SKM-1 (cell line): Measurements from ENCODE around the gene PITRM1.
"Not testable (repeated sequence)": the region's sequence is repeated elsewhere in the genome, so short reads cannot be mapped to it uniquely, and the experiment has no call there.

ENCODE experiments used
- DNase-seq: peaks from one replicate; lab custom pipeline; 2025; ENCODE audit not compliant: unreplicated experiment; lab: John Stamatoyannopoulos, UW

The PITRM1 gene

GRCh38 chr10:3123571-3124411, 48.8 kb downstream of the PITRM1 start:
- no peak for DNase-seq

- DNase-seq: no peak
Measured at GRCh38 chr10:3122486-3123205, 49.9 kb downstream of the PITRM1 start.

- DNase-seq: no peak
Measured at GRCh38 chr10:3122034-3122433, 50.5 kb downstream of the PITRM1 start.

DNA sequence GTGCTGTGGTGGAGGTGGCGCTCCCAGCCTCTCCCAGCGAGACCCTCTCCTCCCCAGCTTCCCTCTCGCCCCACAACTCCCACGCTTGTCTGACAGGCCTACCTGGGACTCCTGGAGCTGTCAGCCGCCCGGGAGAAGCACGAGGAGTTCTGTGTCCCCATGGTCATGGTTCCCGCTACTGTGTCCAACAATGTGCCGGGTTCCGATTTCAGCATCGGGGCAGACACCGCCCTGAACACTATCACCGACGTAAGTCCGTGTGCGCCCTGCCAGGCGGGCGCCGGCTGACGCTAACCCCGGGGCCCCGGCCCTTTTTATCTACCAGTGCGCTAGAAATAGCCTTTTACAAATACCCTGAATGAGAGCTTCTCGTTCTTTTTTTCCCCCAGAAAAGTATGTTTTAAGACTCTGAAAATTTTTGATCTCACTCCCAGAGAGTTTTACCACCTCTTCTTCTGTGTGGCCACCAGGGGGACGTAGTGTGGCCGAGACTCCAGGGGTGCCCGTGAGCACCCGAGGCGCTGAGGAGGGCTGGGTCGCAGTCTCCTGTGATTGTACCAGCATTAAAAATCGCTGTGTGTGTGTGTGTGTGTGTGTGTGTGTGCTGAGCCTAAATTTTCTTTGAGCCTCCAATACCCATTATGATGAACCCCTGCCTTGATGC, 52.7 kb downstream of the PITRM1 start:
- DNase-seq: peak; percentile 0

DNA sequence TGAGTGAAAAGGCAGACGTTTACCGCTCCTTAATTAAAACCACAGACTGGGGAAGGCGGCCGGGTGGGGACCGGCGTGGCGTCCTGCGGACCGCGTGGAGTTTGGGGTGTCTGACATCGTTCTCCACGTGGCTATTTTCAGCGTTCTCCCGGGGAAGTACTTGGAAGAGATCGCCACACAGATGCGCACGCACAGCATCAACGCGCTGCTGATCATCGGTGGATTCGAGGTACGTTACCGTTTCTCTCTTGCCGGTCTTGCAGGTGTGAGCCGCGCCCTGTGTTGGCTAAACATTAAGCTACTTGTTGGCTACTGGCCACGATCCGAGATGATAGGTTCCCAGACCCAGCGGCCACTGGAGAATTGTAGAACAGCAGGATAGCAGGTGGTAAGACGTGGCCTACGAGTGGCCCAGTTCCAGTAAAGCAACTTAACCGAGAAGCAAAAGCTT, 53.9 kb downstream of the PITRM1 start:
- DNase-seq: no peak

DNA sequence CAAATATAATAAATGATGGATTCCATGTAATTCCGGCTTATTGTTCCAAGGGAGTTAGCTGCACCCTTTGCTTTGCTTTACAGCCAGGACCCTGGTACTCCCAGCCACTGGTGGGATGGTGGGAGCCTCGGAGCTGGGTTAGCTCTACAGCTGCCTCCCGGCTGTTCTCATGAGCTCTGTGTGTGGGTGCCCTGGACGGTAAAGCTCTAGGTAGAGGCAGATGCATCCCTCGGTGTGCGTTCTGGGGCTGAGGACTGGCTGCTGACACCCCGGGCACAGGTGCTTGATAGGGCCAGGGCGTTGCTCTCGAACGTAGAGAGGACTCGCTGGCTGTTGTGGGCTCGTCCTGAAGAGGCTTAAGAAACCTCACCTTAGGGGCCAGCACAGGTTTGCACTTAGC, 55.1 kb downstream of the PITRM1 start:
- DNase-seq: no peak

DNA sequence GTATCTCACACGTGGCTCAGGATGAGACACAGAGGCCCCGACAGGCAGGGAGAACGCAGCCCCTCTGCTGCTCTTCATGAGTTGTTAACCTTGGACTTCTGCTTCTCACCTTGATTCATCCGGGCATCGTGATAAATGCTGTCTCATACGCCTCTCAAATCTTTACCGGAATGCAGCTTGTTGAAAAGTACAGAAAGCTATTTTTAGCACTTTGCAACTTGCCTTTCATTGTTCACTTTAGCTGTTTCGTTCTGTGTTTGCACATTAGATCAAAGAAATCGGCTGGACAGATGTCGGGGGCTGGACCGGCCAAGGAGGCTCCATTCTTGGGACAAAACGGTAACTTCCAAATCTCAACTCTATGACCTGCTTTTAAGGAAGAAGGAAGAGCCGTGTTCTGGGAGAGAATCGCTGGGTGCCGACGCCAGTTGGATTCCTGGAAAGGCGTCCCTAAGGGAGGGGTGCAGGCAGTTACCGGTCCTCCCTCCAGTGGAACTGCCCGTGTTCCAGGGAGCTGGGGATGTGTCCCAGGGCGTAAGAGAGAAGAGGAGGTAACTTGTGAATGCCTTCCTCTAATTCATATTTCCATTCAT, 56.0 kb downstream of the PITRM1 start:
- DNase-seq: no peak

- no peak for DNase-seq
Measured at GRCh38 chr10:3115685-3116084, 56.9 kb downstream of the PITRM1 start.

DNA sequence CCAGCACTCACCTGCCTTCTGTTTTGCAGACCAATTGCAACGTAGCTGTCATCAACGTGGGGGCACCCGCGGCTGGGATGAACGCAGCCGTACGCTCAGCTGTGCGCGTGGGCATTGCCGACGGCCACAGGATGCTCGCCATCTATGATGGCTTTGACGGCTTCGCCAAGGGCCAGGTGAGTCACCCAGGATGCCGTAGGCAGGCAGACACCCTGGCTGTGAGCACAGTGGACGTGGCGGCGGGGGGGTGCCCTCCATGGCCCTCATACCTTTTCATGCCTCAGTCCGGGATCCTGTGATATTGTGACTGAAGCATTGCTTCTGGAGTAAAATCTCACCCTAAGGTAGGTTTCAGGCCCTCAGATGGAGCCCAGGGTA, 59.2 kb downstream of the PITRM1 start:
- no peak for DNase-seq

DNA sequence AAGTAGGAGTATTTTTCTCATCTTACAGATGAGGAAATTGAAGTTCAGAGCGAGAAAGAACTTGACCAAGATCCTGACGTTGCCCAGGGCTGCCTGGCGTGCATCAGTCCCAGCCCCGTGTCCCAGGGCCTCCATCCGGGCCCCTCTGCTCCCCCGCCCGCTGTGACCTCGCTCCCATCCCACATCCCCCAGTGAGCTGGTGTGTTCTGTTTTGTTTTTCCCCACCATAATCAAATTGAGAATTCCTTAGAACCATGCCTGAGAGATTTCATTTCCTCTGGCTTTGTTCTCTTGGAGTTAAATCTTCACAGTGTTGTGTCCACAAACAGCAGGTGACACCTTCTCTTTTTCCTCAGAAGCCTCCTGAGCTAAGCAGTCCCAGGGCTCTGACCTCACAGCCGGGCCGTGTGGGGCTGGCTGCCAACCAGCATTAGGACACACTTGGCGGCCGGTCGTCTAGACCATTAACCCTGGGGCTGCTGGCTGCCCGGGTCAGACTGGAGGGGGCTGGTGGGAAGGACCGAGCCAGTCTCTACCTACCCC, 60.9 kb downstream of the PITRM1 start:
- DNase-seq: no peak

GRCh38 chr10:3110782-3111620, 61.6 kb downstream of the PITRM1 start:
- no peak for DNase-seq

DNA sequence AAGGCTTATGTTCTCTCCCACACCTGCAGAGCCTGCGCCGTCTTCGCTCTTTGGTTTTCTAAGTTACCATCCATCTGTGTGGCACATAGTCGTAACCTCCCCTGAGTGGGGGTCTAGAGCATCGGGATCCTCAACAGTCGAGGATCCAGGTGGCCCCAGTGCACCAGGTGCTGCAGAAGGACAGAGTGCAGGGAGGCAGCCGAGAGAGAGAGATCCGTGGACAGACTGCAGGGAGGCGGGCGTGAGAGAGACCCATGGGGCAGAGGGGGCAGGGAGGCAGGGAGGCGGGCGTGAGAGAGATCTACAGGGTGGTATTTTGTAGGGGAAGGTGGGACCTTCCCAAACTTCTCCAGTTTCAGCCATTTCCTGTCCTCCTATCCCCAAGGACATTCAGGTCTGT, 62.9 kb downstream of the PITRM1 start:
- no peak for DNase-seq

- DNase-seq: no peak
Measured at GRCh38 chr10:3109196-3109595, 63.4 kb downstream of the PITRM1 start.

- DNase-seq: no peak
Measured at GRCh38 chr10:3108575-3109105, 63.9 kb downstream of the PITRM1 start.

DNA sequence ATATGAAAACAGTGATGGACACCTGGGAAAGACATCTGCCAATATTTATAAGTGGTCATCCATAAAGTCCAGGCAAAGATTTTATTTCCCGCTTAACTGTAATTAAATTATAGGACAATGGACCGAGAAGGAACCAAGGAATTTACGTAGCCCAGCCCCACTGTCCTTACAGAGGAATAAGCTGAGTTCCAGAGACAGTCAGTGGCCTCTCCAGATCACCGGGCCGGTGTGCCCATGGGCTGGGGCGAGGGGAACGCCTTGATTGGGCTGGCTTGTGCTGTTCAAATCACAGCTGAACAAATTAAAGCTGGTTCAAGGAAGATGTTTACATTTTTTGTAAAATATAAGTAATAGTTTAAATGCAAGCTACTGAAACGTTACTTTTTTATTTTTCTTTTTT, 64.5 kb downstream of the PITRM1 start:
- no peak for DNase-seq

GRCh38 chr10:3107426-3107961, 65.1 kb downstream of the PITRM1 start:
- no peak for DNase-seq

DNA sequence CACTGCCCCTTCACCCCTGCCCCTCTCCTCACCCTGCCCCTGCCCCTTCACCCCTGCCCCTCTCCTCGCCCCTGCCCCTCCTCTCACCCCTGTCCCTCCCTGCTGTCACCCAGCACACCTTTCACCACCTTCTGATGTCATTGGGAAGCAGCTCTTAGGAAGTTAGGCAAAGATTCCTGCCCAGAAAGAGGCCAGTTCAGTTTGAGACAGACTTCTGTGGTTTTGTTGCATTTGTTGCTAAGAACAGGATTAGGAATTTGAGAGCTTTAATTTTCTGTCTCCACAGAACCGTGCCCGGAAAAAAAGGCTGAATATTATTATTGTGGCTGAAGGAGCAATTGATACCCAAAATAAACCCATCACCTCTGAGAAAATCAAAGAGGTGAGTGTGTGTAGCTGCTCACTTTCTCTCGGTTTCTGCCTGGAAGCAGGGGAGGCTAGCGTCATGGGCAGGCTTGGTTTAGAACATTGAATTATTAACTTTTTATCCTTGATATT, 65.6 kb downstream of the PITRM1 start:
- DNase-seq: no peak

- DNase-seq: not testable (repeated sequence)
Measured at GRCh38 chr10:3106328-3106727, 66.3 kb downstream of the PITRM1 start.

DNA sequence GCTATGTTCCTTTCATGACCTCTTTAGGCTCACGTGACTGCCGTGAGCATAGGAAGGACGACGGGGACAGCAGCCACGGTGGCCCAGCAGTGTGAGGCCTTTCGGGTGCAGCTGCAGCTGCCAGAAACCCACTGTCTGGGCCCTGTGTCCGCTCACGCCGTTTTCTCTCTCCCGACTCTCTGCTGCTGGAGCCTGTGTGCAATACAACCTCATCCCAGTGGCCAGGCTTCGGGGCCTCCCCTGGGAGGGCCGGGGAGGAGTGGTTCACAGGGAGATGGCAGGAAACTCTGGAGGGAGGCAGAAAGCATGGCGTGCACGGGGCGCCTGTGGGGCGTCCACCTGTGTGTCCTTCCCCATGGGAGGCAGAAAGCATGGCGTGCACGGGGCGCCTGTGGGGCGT, 66.7 kb downstream of the PITRM1 start:
- DNase-seq: no peak

DNA sequence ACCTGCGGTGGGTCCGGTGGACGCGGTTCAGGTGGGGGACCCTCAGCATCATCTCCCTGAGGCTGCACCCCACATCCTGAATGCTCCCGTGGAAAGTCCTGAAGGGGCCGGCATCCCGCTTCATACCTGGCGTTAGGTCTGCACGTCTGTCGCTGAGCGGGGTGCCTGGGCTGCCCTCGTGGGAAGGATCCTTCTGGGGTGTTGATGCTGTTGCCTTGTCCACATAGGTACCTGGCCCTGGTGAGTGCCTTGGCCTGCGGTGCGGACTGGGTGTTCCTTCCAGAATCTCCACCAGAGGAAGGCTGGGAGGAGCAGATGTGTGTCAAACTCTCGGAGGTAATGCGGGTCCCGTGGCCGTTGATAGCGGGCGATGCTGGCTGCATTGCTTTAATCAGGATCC, 67.4 kb downstream of the PITRM1 start:
- no peak for DNase-seq
